IPS-18c (cell line): Measurements from ENCODE around the gene LHX5.
"Not testable (repeated sequence)": the region's sequence is repeated elsewhere in the genome, so short reads cannot be mapped to it uniquely, and the experiment has no call there.

Experiments
- H3K4me3 ChIP-seq: 2 replicates; pipeline ENCODE4 v1.7.0; 2013; ENCODE audit warnings: low read depth, mild to moderate bottlenecking, low read length, moderate library complexity; ENCODE audit not compliant: insufficient read depth
- H3K9me3 ChIP-seq: one replicate; pipeline ENCODE4 v1.6.1; 2013; ENCODE audit warnings: mild to moderate bottlenecking, low read length, moderate library complexity; ENCODE audit not compliant: control insufficient read depth, insufficient read depth

LHX5 gene

GRCh38 chr12:113471619-113472171 lies at the start of gene LHX5:
Gene LHX5 (minus strand): TSS chr12:113471871. CDS start chr12:113471498, 373 bp downstream.
- Histone ChIP-seq H3K4me3 (peak within 1 kb of the TSS; percentile 62), H3K9me3 (peaks cover 2% of the 10 kb centered on the region)

DNA sequence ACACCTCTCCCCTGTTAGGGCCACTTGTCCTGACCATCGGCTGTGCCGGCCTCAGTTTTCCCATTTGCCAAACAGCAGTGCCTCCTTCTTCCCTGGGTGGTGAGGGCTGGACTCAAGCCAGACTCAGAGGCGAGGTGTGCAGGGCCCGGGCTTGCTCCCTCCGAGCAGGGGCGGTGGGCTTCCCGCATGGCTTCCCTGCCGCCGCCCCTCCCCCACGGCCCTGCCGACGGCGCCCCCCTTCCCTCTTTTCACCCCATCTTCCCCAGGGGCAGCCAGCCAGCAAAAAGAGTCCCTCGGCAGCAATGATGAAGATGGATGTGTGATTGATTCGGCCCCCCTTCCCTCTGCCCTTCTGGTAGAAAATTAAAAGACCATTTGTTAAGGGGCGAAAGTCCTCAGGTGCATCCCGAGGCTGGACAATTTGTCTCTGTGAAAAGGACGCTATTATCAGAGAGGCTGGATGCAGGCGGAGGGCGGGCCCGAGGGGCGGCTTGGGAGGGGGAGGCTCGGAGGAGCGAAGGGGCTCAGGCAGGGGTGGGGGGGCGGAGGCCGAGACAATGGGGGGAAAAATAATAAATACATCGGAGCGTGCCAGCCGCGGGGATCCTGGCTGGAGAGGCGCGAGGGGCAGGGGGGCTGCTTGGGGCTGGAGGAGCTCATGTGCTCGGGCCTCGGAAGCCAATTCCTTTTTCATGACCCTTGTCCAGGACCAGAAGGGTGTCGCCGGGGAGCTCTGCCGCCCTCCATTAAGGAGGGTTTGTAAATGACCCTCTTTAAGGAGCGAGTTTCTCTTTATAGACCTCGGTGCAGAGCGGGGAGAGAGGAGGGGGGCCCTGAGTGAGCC lies 48.0 kb upstream of the LHX5 start:
- no peaks in the 10 kb centered on the region for H3K9me3 ChIP-seq
- H3K4me3 ChIP-seq: peak overlapping the region; percentile 24; the same call in 1 of the 2 replicates

DNA sequence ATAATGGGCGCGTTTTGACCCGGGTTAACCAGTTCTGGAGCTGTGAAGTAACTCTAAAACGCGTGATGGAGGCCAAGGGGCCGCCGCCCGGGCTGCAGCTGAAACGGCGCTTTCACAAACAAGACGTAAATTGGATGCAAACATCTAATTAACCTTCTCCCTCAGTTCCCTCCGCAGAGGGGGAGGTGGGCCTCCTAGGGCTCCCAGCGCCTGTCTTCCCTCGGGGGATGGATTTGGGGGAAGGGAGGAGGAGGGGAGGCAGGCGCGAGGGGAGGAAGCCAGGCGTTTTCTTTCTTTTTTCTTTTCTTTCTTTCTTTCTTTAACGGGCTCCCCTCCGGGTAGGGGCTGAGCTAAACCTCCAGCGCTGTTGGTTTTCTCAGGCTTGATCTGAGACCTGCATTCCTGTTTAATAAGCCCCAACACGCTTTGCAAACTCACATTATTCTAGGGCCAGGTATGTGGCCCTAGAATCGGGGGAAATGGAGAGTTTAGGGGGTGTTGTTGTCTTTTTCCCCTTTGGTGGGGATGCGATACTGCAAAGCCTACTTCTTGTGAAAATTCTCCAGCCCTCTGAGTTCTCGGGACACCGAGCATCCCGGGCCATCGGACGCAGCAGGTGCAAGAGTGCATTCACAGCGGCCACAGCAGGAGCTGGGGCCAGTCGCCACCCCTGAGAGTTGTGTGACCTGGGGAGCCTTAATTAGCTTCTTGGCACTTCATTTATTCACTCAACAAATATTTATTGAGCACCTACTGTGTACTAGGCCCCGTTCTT lies 43.6 kb upstream of the LHX5 start:
- no peaks in the 10 kb centered on the region for H3K9me3 ChIP-seq
- peak overlapping the region; percentile 29; the same call in 1 of the 2 replicates for H3K4me3 ChIP-seq

- no peaks in the 10 kb centered on the region for H3K9me3 ChIP-seq
- no peak overlapping the region for H3K4me3 ChIP-seq
These were observed 42.9 kb upstream of the LHX5 start for GRCh38 chr12:113514602-113515001.

- no peak overlapping the region for H3K4me3 ChIP-seq
These were observed 40.9 kb upstream of the LHX5 start for GRCh38 chr12:113512568-113512967.

GRCh38 chr12:113506867-113507266 lies 35.2 kb upstream of the LHX5 start:
- H3K9me3 ChIP-seq: no peaks in the 10 kb centered on the region
- no peak overlapping the region for H3K4me3 ChIP-seq

More at GRCh38 chr12:113512568-113512967, 40.9 kb upstream of the LHX5 start:
- no peaks in the 10 kb centered on the region for H3K9me3 ChIP-seq

DNA sequence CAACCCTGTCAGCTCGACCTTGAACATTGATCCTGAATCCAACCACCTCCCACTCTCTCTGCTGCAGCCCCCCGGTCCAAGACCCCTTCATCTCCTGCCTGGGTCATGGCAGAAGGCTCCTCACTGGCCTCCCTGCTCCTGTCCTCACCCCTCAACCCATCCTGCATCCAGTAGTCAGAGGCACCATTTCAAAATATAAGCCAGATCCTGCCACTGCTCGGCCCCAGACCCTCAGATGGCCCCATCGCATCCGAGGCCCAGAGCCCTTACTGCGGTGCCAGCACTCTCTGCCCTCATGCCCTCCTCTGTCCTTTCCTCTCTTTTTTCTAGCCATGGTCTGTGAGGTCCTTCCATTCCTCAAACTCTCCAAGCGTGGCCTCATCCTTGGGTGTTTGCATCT lies 34.3 kb upstream of the LHX5 start:
- H3K4me3 ChIP-seq: no peak overlapping the region

DNA sequence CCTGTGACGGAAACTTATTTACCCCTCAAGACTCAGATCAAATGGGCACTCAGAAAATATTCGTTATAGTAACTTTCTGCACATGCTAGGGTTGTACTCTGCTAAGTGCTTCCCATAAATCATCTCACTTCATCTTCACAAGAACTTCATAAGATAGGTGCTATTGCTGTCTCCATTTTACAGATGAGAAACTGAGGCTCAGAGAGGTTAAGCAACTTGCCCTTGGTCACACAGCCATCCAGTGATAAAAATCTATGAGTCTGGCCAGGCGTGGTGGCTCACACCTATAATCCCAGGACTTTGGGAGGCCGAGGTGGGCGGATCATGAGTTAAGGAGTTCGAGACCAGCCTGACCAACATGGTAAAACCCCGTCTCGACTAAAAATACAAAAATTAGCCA lies 33.2 kb upstream of the LHX5 start:
- H3K9me3 ChIP-seq: no peaks in the 10 kb centered on the region
- H3K4me3 ChIP-seq: no peak overlapping the region

More for the DNA sequence above, 34.3 kb upstream of the LHX5 start:
- no peaks in the 10 kb centered on the region for H3K9me3 ChIP-seq

DNA sequence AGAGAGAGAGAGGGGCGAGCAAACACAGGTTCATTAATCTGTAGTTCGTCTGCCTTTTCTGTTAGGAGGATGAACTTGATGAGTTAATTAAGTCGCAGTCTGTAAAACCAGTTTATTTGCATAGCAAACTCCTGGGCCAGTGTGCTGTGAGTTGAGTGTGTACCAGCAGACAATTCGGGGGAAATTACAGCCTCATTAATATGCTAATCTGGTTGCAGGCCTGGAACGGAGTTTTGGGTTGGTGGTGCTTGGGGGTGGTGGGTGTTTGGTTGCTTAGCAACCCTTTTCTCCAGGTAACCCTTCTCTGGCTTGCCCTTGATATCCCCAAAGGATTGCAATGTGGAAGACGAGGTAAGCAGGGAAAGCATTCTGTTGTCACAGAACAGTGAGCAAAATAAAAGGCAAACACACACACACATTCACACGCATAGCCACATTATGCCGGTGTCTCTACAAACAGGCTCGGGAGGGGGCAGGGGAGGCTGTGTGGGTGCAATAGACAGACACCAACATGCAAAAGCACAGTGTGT lies 29.2 kb upstream of the LHX5 start:
- Histone ChIP-seq H3K9me3 (no peaks in the 10 kb centered on the region), H3K4me3 (no peak overlapping the region)

GRCh38 chr12:113500306-113500675 lies 28.6 kb upstream of the LHX5 start:
- no peak overlapping the region for H3K4me3 ChIP-seq
- no peaks in the 10 kb centered on the region for H3K9me3 ChIP-seq

DNA sequence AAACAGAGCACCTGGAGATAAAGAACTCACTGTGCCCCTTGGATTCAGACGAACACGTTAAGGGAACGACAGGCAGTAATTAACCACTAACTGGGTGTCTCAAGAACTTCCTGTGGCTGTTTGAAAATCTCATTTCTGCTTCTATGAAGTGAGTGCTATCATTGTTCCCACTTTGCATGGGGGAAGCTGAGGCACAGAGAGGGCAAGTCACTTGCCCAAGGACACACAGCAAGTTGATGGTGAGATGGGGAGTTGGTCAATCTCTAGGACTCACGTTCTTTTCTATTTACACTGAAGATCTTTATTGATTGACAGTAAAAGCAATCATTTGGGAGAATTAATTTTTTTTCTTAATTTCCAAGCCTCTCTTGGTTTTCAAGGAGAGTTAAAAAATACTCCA lies 26.8 kb upstream of the LHX5 start:
- no peak overlapping the region for H3K4me3 ChIP-seq
- H3K9me3 ChIP-seq: no peaks in the 10 kb centered on the region

- Histone ChIP-seq H3K4me3 (no peak overlapping the region), H3K9me3 (no peaks in the 10 kb centered on the region)
These were observed 26.0 kb upstream of the LHX5 start for GRCh38 chr12:113497693-113498092.

DNA sequence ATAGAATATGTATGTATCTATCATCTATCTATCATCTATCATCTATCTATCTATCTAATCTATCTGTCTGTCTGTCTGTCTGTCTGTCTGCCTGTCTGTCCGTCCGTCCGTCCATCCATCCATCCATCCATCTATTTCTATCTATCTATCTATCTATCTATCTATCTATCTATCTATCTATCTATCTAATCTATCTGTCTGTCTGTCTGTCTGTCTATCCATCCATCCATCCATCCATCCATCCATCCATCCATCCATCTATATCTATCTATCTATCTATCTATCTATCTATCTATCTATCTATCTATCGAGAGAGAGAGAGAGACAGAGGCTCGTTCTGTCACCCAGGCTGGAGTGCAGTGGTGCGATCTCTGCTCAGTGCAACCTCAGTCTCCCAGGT lies 24.3 kb upstream of the LHX5 start:
- H3K4me3 ChIP-seq, H3K9me3 ChIP-seq: not testable (repeated sequence)

- no peak overlapping the region for H3K4me3 ChIP-seq
- H3K9me3 ChIP-seq: peaks cover 2% of the 10 kb centered on the region
These were observed 16.7 kb upstream of the LHX5 start for GRCh38 chr12:113488322-113488721.

- H3K9me3 ChIP-seq: peaks cover 1% of the 10 kb centered on the region
- no peak overlapping the region for H3K4me3 ChIP-seq
These were observed 15.1 kb upstream of the LHX5 start for GRCh38 chr12:113486722-113487121.

GRCh38 chr12:113485330-113485729 lies 13.7 kb upstream of the LHX5 start:
- no peak overlapping the region for H3K4me3 ChIP-seq
- no peaks in the 10 kb centered on the region for H3K9me3 ChIP-seq

GRCh38 chr12:113482334-113482733 lies 10.7 kb upstream of the LHX5 start:
- no peak overlapping the region for H3K4me3 ChIP-seq
- H3K9me3 ChIP-seq: no peaks in the 10 kb centered on the region
